IPS-20b (cell line): ENCODE measurements around the gene ST6GALNAC1.

Experiments
- H3K27ac ChIP-seq: one replicate; pipeline ENCODE4 v1.5.1; 2013; ENCODE audit warnings: low read length
- H3K27me3 ChIP-seq: 2 replicates; pipeline ENCODE4 v1.6.1; 2013; ENCODE audit warnings: mild to moderate bottlenecking, low read length, inconsistent platforms; ENCODE audit not compliant: insufficient read depth
- H3K36me3 ChIP-seq: 2 replicates; pipeline ENCODE4 v1.6.1; 2013; ENCODE audit warnings: low read depth, mild to moderate bottlenecking, inconsistent platforms, low read length, moderate library complexity; ENCODE audit not compliant: insufficient read depth
- H3K4me1 ChIP-seq: 2 replicates; pipeline ENCODE4 v1.6.1; 2013; ENCODE audit warnings: mild to moderate bottlenecking, control low read depth, inconsistent platforms, low read length, moderate library complexity; ENCODE audit not compliant: insufficient read depth
- H3K4me3 ChIP-seq: 2 replicates; pipeline ENCODE4 v1.5.1; 2013; ENCODE audit warnings: mild to moderate bottlenecking, low read length, inconsistent platforms
- H3K9ac ChIP-seq: 2 replicates; pipeline ENCODE4 v1.6.1; 2013; ENCODE audit warnings: low read depth, mild to moderate bottlenecking, inconsistent platforms, low read length, moderate library complexity
- H3K9me3 ChIP-seq: 2 replicates; pipeline ENCODE4 v1.6.1; 2013; ENCODE audit warnings: mild to moderate bottlenecking, low read depth, low read length, inconsistent platforms; ENCODE audit not compliant: insufficient read depth

Gene ST6GALNAC1

GRCh38 chr17:76643553-76644148 is at the start of gene ST6GALNAC1:
Gene ST6GALNAC1 (minus strand): TSS chr17:76643757. CDS start chr17:76643638, 119 bp downstream.
- no peak within 1 kb of the TSS for H3K4me3 ChIP-seq
- no peaks in the 10 kb centered on the region for H3K9me3 ChIP-seq
- H3K9ac ChIP-seq = no peak within 1 kb of the TSS
- no peaks in the 10 kb centered on the region for H3K36me3 ChIP-seq
- H3K27me3 ChIP-seq = no peaks in the 10 kb centered on the region
- no peak within 1 kb of the TSS for H3K27ac ChIP-seq
- peaks cover 9% of the 10 kb centered on the region; the same call in 1 of the 2 replicates for H3K4me1 ChIP-seq

- no peak overlapping the region for H3K4me3 ChIP-seq
- H3K9me3 ChIP-seq = no peaks in the 10 kb centered on the region
- H3K36me3 ChIP-seq = no peaks in the 10 kb centered on the region
- H3K9ac ChIP-seq = no peak overlapping the region
- H3K27ac ChIP-seq = no peak overlapping the region
- peaks cover 9% of the 10 kb centered on the region for H3K4me1 ChIP-seq
- H3K27me3 ChIP-seq = no peaks in the 10 kb centered on the region
Observed at GRCh38 chr17:76691379-76692191, 48.0 kb upstream of the ST6GALNAC1 start.

GRCh38 chr17:76690596-76691280 is 47.2 kb upstream of the ST6GALNAC1 start:
- Histone ChIP-seq H3K4me1 (peaks cover 10% of the 10 kb centered on the region), H3K27ac (no peak overlapping the region), H3K4me3 (no peak overlapping the region)

GRCh38 chr17:76689859-76690258 is 46.3 kb upstream of the ST6GALNAC1 start:
- H3K9ac ChIP-seq = no peak overlapping the region
- no peak overlapping the region for H3K27ac ChIP-seq
- H3K9me3 ChIP-seq = no peaks in the 10 kb centered on the region
- no peak overlapping the region for H3K4me3 ChIP-seq
- no peaks in the 10 kb centered on the region for H3K27me3 ChIP-seq
- H3K36me3 ChIP-seq = no peaks in the 10 kb centered on the region
- H3K4me1 ChIP-seq = peaks cover 10% of the 10 kb centered on the region

More at GRCh38 chr17:76690596-76691280, 47.2 kb upstream of the ST6GALNAC1 start:
- no peaks in the 10 kb centered on the region for H3K36me3 ChIP-seq
- H3K9ac ChIP-seq = no peak overlapping the region
- H3K27me3 ChIP-seq = no peaks in the 10 kb centered on the region
- no peaks in the 10 kb centered on the region for H3K9me3 ChIP-seq

GRCh38 chr17:76688165-76688622 is 44.6 kb upstream of the ST6GALNAC1 start:
- H3K9ac ChIP-seq = no peak overlapping the region
- peaks cover 10% of the 10 kb centered on the region for H3K4me1 ChIP-seq
- H3K27me3 ChIP-seq = no peaks in the 10 kb centered on the region
- no peaks in the 10 kb centered on the region for H3K36me3 ChIP-seq
- no peak overlapping the region for H3K4me3 ChIP-seq
- H3K9me3 ChIP-seq = no peaks in the 10 kb centered on the region
- no peak overlapping the region for H3K27ac ChIP-seq

- no peak overlapping the region for H3K27ac ChIP-seq
- no peaks in the 10 kb centered on the region for H3K36me3 ChIP-seq
- H3K9ac ChIP-seq = no peak overlapping the region
Observed at GRCh38 chr17:76687298-76688164, 44.0 kb upstream of the ST6GALNAC1 start.

GRCh38 chr17:76686538-76687297 is 43.2 kb upstream of the ST6GALNAC1 start:
- Histone ChIP-seq H3K9me3 (no peaks in the 10 kb centered on the region), H3K4me3 (no peak overlapping the region), H3K27me3 (no peaks in the 10 kb centered on the region), H3K9ac (no peak overlapping the region), H3K27ac (no peak overlapping the region), H3K36me3 (no peaks in the 10 kb centered on the region), H3K4me1 (peaks cover 10% of the 10 kb centered on the region)

More at GRCh38 chr17:76687298-76688164, 44.0 kb upstream of the ST6GALNAC1 start:
- Histone ChIP-seq H3K4me1 (peaks cover 10% of the 10 kb centered on the region), H3K9me3 (no peaks in the 10 kb centered on the region), H3K27me3 (no peaks in the 10 kb centered on the region), H3K4me3 (no peak overlapping the region)

GRCh38 chr17:76685846-76686245 is 42.3 kb upstream of the ST6GALNAC1 start:
- no peaks in the 10 kb centered on the region for H3K9me3 ChIP-seq
- peaks cover 13% of the 10 kb centered on the region for H3K4me1 ChIP-seq
- no peaks in the 10 kb centered on the region for H3K36me3 ChIP-seq
- no peak overlapping the region for H3K27ac ChIP-seq
- no peaks in the 10 kb centered on the region for H3K27me3 ChIP-seq
- no peak overlapping the region for H3K4me3 ChIP-seq
- no peak overlapping the region for H3K9ac ChIP-seq

GRCh38 chr17:76685366-76685765 is 41.8 kb upstream of the ST6GALNAC1 start:
- Histone ChIP-seq H3K9me3 (no peaks in the 10 kb centered on the region), H3K9ac (no peak overlapping the region), H3K36me3 (no peaks in the 10 kb centered on the region), H3K4me1 (peaks cover 13% of the 10 kb centered on the region), H3K27me3 (no peaks in the 10 kb centered on the region), H3K4me3 (no peak overlapping the region), H3K27ac (no peak overlapping the region)

GRCh38 chr17:76684756-76685155 is 41.2 kb upstream of the ST6GALNAC1 start:
- no peak overlapping the region for H3K4me3 ChIP-seq
- no peak overlapping the region for H3K9ac ChIP-seq
- no peaks in the 10 kb centered on the region for H3K27me3 ChIP-seq
- H3K4me1 ChIP-seq = peaks cover 13% of the 10 kb centered on the region
- no peak overlapping the region for H3K27ac ChIP-seq
- H3K9me3 ChIP-seq = no peaks in the 10 kb centered on the region
- no peaks in the 10 kb centered on the region for H3K36me3 ChIP-seq
